Heart left ventricle (tissue), 16 donors: ENCODE measurements around the gene DAPL1. TPM values are rescaled to one million over a fixed set of nuclear protein-coding genes. Genes with fewer than 3 reads are reported as not detected.

Experiments
- ATAC-seq, 4 donors: fragments of 200-7000 bp; cut with Tn5 transposase; one replicate each; pipeline ENCODE4 v1.9.1; 2020 to 2022; ENCODE audit warnings: moderate library complexity in 4 of 4, mild to moderate bottlenecking in 3 of 4, moderate number of reproducible peaks in 1 of 4
- DNase-seq, 5 donors: peaks; one replicate each; pipeline ENCODE4 v3.0.0-alpha.2; 2020
- H3K27ac ChIP-seq, 12 donors: fragments of 200-600 bp; sonication (generic) in 4 of 12; one replicate each; pipeline versions ENCODE4 v1.5.0 to v1.8.0; 2016 to 2022; ENCODE audit warnings: mild to moderate bottlenecking in 2 of 12
- H3K27me3 ChIP-seq, 9 donors: fragments of 200-600 bp; sonication (generic) in 2 of 9; one replicate each; pipeline versions ENCODE4 v1.5.1 to v1.8.0; 2016 to 2022; ENCODE audit warnings: mild to moderate bottlenecking in 3 of 9
- H3K36me3 ChIP-seq, 9 donors: fragments of 200-600 bp; sonication (generic) in 2 of 9; one replicate each; pipeline versions ENCODE4 v1.5.0 to v1.8.0; 2018 to 2022; ENCODE audit warnings: mild to moderate bottlenecking in 2 of 9
- H3K4me1 ChIP-seq, 12 donors: fragments of 200-600 bp; sonication (generic) in 4 of 12; one replicate each; pipeline versions ENCODE4 v1.5.0 to v1.8.0; 2016 to 2022; ENCODE audit warnings: mild to moderate bottlenecking in 3 of 12
- H3K4me3 ChIP-seq, 12 donors: fragments of 200-600 bp; sonication (generic) in 4 of 12; one replicate each; pipeline versions ENCODE4 v1.5.0 to v1.8.0; 2017 to 2022; ENCODE audit warnings: mild to moderate bottlenecking in 9 of 12, moderate library complexity in 4 of 12
- H3K9me3 ChIP-seq, 12 donors: fragments of 200-600 bp; sonication (generic) in 4 of 12; one replicate each; pipeline versions ENCODE4 v1.5.0 to v1.8.0; 2016 to 2022; ENCODE audit warnings: mild to moderate bottlenecking in 1 of 12
- POLR2A ChIP-seq, 2 donors: fragments of 450-650 bp; IDR thresholded peaks; one replicate each; pipeline ENCODE4 v1.6.1; 2017; ENCODE audit warnings: antibody characterized with exemption in 2 of 2, mild to moderate bottlenecking in 2 of 2, moderate library complexity in 2 of 2
- whole genome bisulfite sequencing, 4 donors: extraction: QIAGEN DNeasy Blood & Tissue Kit in 2 of 4; methylation state at CpG; one replicate each; pipeline versions ENCODE4 v1.1.5 to v1.1.7; 2013 to 2018; 5-methylcytosine and 5-hydroxymethylcytosine counted together
- intact Hi-C, 10 donors: fragments of 100-400 bp; cut with DNase I; formaldehyde crosslinking; loops; one replicate each; pipeline versions ENCODE4 v1.11.1 to v1.14.2; 2022
- polyA plus RNA-seq, 2 donors: library from polyadenylated mRNA; stranded (reverse); fragments of 200-250 nt; gene quantifications; one replicate each; pipeline ENCODE4 v1.2.3, GENCODE V29; 2013
- total RNA-seq, 9 donors: library from RNA; depleted of rRNA in 2 of 9; stranded (reverse); fragments of >200 nt in 2 of 9; fragmentation: NEBNext Ultra II Directional in 3 of 9; extraction: Animal tissue kit (Norgen Biotek cat#: 25700) in 3 of 9; gene quantifications; one replicate each; pipeline versions ENCODE4 v1.1.0 to v1.2.4, GENCODE V29; 2016 to 2023
- TF ChIP-seq, protein P1 (sequence below), 12 donors: fragments of 200-600 bp; sonication (generic) in 4 of 12; IDR thresholded peaks; one replicate each; pipeline versions ENCODE4 v1.5.0 to v1.8.0; 2018 to 2022; ENCODE audit warnings: antibody characterized with exemption in 12 of 12, mild to moderate bottlenecking in 5 of 12
- donor health status: ischemic (EF 13 %, LVEDD 7.1; RV severe dilation, severe dysfunction).
- donor health status: healthy with polysubstance abuse.
- donor health status: DM: no; HTN: yes; CAD: no.
- donor health status: DM: no; HTN: no; CAD: no.
- donor health status: ischemic (EF 25% LVEDD 6.9; RV normal size, moderate dysfunction).
- donor health status: ischemic (EF 25% LVEDD 5.7; RV mildly dilated, moderate dysfunction).
- donor health status: healthy.
- donor health status: DM: yes; HTN: yes; CAD: no.
- donor health status: ischemic (EF 35%, LVEDD 5.7; RV mildly dilated, moderate dysfunction).
- donor health status: nonischemic (EF 11% LVEDD 7.7; RV severe dilation, severe dysfunction).
- donor health status: DM: yes; HTN: yes; CAD: no.
- donor health status: PGD.
- donor health status: ischemic (EF 29% LVEDD 5.4; RV normal size, mild dysfunction).
- donor health status: nonischemic (EF 23%, LVEDD 6.1; RV moderate dilation, normal function).

DAPL1 gene
- total and polyA plus RNA-seq, 11 donors = 1.3 TPM; not detected in 10

DNA sequence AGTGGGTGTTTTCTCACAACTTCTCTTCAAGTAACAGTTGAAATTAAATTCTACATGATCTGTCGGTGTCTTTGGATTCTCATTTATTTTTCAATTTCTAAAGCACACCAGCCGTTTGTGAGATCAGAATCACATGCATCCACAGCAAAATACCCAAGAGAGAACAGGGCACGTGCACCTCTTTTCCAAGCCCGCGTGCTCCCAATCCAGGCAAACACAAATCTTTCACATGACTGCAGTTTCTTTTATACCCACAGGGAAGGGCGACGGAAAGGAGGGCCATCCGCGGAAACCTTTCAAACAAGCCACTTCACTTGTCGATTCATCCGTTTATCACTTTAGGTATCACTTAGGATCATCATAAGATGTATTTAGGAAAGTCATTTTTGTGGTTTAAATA is 13.0 kb upstream of the DAPL1 start:
- no peak for TF ChIP-seq POLR2A (IDR thresholded peaks at IDR 0.05)
- TF ChIP-seq, protein P1, sequence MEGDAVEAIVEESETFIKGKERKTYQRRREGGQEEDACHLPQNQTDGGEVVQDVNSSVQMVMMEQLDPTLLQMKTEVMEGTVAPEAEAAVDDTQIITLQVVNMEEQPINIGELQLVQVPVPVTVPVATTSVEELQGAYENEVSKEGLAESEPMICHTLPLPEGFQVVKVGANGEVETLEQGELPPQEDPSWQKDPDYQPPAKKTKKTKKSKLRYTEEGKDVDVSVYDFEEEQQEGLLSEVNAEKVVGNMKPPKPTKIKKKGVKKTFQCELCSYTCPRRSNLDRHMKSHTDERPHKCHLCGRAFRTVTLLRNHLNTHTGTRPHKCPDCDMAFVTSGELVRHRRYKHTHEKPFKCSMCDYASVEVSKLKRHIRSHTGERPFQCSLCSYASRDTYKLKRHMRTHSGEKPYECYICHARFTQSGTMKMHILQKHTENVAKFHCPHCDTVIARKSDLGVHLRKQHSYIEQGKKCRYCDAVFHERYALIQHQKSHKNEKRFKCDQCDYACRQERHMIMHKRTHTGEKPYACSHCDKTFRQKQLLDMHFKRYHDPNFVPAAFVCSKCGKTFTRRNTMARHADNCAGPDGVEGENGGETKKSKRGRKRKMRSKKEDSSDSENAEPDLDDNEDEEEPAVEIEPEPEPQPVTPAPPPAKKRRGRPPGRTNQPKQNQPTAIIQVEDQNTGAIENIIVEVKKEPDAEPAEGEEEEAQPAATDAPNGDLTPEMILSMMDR (IDR thresholded peaks at IDR 0.05) = no peak
- no peaks in the 10 kb centered on the region for H3K36me3 ChIP-seq
- no peak overlapping the region for H3K27ac ChIP-seq
- ATAC-seq = no peak
- DNase-seq = no peak
- 92 to 94% (median 92%) methylated on average over 11 of the region's 11 CpGs for WGBS, 4 donors
- intact Hi-C loops = no loop called here
- H3K4me1 ChIP-seq = peaks cover 0 to 6% (median 0%) of the 10 kb centered on the region in 12 donors
- H3K9me3 ChIP-seq = peaks cover 0 to 4% (median 0%) of the 10 kb centered on the region in 12 donors
- no peak overlapping the region for H3K4me3 ChIP-seq
- no peaks in the 10 kb centered on the region for H3K27me3 ChIP-seq

DNA sequence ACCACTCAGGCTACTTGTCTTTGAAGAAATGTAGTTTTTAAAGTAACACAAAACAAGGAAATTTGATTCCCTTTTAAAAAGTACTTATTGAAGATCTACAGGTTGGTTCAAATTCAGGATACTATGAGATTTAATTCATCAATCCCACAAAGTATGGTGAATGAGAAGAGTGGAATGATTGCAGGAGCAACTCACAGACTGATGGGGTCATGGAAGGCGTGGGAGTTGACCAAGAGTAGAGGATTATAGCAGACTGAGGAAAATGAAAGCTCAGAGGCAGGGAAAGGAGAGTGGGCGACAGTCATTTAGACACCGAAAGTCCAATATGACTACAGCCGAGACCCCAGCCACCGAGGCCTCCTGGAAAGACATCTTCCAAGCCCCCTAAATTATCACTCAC is 12.5 kb upstream of the DAPL1 start:
- intact Hi-C loops = no loop called here
- 78 to 90% (median 83%) methylated on average over 5 of the region's 5 CpGs for WGBS, 4 donors
- Histone ChIP-seq H3K36me3 (no peaks in the 10 kb centered on the region), H3K4me1 (peaks cover 0 to 6% (median 0%) of the 10 kb centered on the region in 12 donors), H3K27ac (no peak overlapping the region), H3K9me3 (peaks cover 0 to 7% (median 0%) of the 10 kb centered on the region in 12 donors), H3K4me3 (no peak overlapping the region), H3K27me3 (no peaks in the 10 kb centered on the region)
- DNase-seq = no peak
- TF ChIP-seq POLR2A (IDR thresholded peaks at IDR 0.05) = no peak
- TF ChIP-seq, protein P1 (IDR thresholded peaks at IDR 0.05) = no peak
- ATAC-seq = no peak

DNA sequence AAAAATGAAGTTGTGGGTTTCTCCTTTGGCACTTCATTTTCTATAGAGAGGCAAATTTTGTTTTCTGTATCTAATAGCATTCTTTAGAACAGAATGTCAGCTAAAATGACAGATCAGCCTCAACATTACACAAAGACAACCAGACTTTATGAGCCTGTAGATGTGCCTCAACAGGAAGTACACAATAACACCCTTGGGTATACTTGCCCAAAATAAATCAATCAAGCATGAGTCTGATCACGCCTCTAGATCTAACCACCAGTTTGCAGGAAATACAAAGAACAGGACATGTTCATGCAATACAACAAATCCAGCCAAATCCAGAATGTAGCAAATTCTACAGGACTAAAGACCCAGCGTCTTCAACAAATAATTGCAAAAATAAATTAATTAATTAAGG is 11.2 kb upstream of the DAPL1 start:
- DNase-seq (no peak), ATAC-seq (no peak)
- H3K4me1 ChIP-seq = peaks cover 0 to 6% (median 0%) of the 10 kb centered on the region in 12 donors
- H3K4me3 ChIP-seq = no peak overlapping the region
- no peaks in the 10 kb centered on the region for H3K27me3 ChIP-seq
- WGBS, 4 donors = 46 to 67% (median 56%) methylated on average over 2 of the region's 2 CpGs
- H3K9me3 ChIP-seq = peaks cover 0 to 7% (median 0%) of the 10 kb centered on the region in 12 donors
- TF ChIP-seq, protein P1 (IDR thresholded peaks at IDR 0.05) = no peak
- intact Hi-C loops = no loop called here
- no peak overlapping the region for H3K27ac ChIP-seq
- no peaks in the 10 kb centered on the region for H3K36me3 ChIP-seq

DNA sequence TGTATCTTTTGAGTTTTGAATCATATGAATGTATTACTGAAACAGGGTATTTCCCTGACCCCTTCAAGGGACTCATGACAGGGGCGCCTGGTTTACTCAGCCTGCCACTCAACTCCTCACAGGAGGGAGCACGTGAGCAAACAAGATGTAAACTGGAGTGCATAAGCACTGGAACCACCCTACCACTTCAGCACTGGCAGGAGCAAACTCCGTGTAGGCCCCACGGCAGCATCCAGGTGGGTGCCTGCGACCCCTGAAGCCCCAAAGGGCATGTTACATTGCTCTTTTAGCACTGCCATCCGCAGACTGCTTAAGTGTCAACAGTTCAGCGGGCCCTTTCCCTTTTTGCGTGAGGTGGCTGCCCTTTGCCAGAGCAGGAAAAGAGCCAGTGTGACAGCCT is 8.2 kb upstream of the DAPL1 start:
- Histone ChIP-seq H3K27ac (no peak overlapping the region), H3K4me1 (peaks cover 0 to 6% (median 0%) of the 10 kb centered on the region in 12 donors), H3K27me3 (no peaks in the 10 kb centered on the region), H3K9me3 (peaks cover 0 to 7% (median 0%) of the 10 kb centered on the region in 12 donors), H3K36me3 (no peaks in the 10 kb centered on the region), H3K4me3 (no peak overlapping the region)
- intact Hi-C loops = no loop called here
- DNase-seq (no peak), ATAC-seq (no peak)
- WGBS, 4 donors = 82 to 90% (median 85%) methylated on average over 8 of the region's 8 CpGs
- TF ChIP-seq POLR2A (IDR thresholded peaks at IDR 0.05) = no peak
- TF ChIP-seq, protein P1 (IDR thresholded peaks at IDR 0.05) = no peak
